ENCODE data around the gene PRELID3B. TPM values are rescaled to one million over a fixed set of nuclear protein-coding genes. Genes with fewer than 3 reads are reported as not detected.

The PRELID3B gene
- total and polyA plus RNA-seq, 2 of the 13 experiments (the other 11 are each of a cell fraction or from before 2014, with no cell fraction given) = 23.3 to 42.6 TPM

- no peak for TF ChIP-seq ZBTB40 (IDR thresholded peaks at IDR 0.05)
- TF ChIP-seq ZBTB40 (CRISPR knock-in tag; IDR thresholded peaks at IDR 0.05) = peak; percentile 79
- TF ChIP-seq, protein P1, sequence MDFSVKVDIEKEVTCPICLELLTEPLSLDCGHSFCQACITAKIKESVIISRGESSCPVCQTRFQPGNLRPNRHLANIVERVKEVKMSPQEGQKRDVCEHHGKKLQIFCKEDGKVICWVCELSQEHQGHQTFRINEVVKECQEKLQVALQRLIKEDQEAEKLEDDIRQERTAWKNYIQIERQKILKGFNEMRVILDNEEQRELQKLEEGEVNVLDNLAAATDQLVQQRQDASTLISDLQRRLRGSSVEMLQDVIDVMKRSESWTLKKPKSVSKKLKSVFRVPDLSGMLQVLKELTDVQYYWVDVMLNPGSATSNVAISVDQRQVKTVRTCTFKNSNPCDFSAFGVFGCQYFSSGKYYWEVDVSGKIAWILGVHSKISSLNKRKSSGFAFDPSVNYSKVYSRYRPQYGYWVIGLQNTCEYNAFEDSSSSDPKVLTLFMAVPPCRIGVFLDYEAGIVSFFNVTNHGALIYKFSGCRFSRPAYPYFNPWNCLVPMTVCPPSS (IDR thresholded peaks at IDR 0.05) = no peak
- TF ChIP-seq GTF2F1 (IDR thresholded peaks at IDR 0.05; ENCODE audit: low read length) = 0 out of 2 replicates have a peak, but pooled peaks have one; percentile 20
- no peak; the same call in 1 of the 2 replicates for TF ChIP-seq ZMAT5 (CRISPR knock-in tag; IDR thresholded peaks at IDR 0.05; ENCODE audit: borderline replicate concordance, low read depth)
- TF ChIP-seq ZNF263 (CRISPR knock-in tag; IDR thresholded peaks at IDR 0.05) = no peak; the same call in 1 of the 2 replicates
- TF ChIP-seq CAMTA2 (CRISPR knock-in tag; IDR thresholded peaks at IDR 0.05; ENCODE audit: borderline replicate concordance) = peak; percentile 96
- TF ChIP-seq ATF7 (IDR thresholded peaks at IDR 0.05) = no peak
- TF ChIP-seq ATF7 (CRISPR knock-in tag; IDR thresholded peaks at IDR 0.05) = no peak
- TF ChIP-seq, protein P2, sequence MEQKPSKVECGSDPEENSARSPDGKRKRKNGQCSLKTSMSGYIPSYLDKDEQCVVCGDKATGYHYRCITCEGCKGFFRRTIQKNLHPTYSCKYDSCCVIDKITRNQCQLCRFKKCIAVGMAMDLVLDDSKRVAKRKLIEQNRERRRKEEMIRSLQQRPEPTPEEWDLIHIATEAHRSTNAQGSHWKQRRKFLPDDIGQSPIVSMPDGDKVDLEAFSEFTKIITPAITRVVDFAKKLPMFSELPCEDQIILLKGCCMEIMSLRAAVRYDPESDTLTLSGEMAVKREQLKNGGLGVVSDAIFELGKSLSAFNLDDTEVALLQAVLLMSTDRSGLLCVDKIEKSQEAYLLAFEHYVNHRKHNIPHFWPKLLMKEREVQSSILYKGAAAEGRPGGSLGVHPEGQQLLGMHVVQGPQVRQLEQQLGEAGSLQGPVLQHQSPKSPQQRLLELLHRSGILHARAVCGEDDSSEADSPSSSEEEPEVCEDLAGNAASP (CRISPR knock-in tag; IDR thresholded peaks at IDR 0.05; ENCODE audit: borderline replicate concordance) = peak; percentile 34; the same call in 1 of the 2 replicates
- TF ChIP-seq XRCC5 (optimal IDR thresholded peaks at IDR 0.05; ENCODE audit: low read length) = peak; percentile 90
- peak; percentile 97 for TF ChIP-seq KLF12 (CRISPR knock-in tag; IDR thresholded peaks at IDR 0.05; ENCODE audit: borderline replicate concordance)
- TF ChIP-seq ZMYM3 (CRISPR knock-in tag; IDR thresholded peaks at IDR 0.05) = peak; percentile 50; the same call in 1 of the 2 replicates
- TF ChIP-seq, protein P3, sequence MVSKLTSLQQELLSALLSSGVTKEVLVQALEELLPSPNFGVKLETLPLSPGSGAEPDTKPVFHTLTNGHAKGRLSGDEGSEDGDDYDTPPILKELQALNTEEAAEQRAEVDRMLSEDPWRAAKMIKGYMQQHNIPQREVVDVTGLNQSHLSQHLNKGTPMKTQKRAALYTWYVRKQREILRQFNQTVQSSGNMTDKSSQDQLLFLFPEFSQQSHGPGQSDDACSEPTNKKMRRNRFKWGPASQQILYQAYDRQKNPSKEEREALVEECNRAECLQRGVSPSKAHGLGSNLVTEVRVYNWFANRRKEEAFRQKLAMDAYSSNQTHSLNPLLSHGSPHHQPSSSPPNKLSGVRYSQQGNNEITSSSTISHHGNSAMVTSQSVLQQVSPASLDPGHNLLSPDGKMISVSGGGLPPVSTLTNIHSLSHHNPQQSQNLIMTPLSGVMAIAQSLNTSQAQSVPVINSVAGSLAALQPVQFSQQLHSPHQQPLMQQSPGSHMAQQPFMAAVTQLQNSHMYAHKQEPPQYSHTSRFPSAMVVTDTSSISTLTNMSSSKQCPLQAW (CRISPR knock-in tag; IDR thresholded peaks at IDR 0.05) = peak; percentile 83
- TF ChIP-seq IRF2 (CRISPR knock-in tag; IDR thresholded peaks at IDR 0.05) = peak; percentile 87; the same call in 1 of the 2 replicates
- peak; percentile 96 for TF ChIP-seq SAP130 (CRISPR knock-in tag; IDR thresholded peaks at IDR 0.05; ENCODE audit: low read depth)
These were observed 10.4 kb downstream of the PRELID3B start, which contains the start of gene ATP5F1E (continued) for GRCh38 chr20:59032023-59032712.

Data from HepG2 (cell line).